GM21825 (cell line): ENCODE results near the gene MMD2.
"Not testable (repeated sequence)": the region's sequence is repeated elsewhere in the genome, so short reads cannot be mapped to it uniquely, and the experiment has no call there.

Experiments
- ATAC-seq: cut with Tn5 transposase; IDR thresholded peaks from one replicate; pipeline ENCODE4 v1.9.1; 2021; ENCODE audit warnings: mild to moderate bottlenecking, moderate library complexity; ENCODE audit not compliant: unreplicated experiment

The MMD2 gene

GRCh38 chr7:4958477-4959301 lies at the start of gene MMD2:
TSS of gene MMD2 (minus strand) at chr7:4959187. CDS start at chr7:4959017, 170 bp downstream.
- no peak for ATAC-seq

- ATAC-seq: no peak
These were observed 46.1 kb upstream of the MMD2 start for GRCh38 chr7:5005066-5005465.

- ATAC-seq: no peak
These were observed 42.9 kb upstream of the MMD2 start for GRCh38 chr7:5001911-5002310.

- no peak for ATAC-seq
These were observed 42.0 kb upstream of the MMD2 start for GRCh38 chr7:5001003-5001402.

- no peak for ATAC-seq
These were observed 40.5 kb upstream of the MMD2 start for GRCh38 chr7:4999369-4999950.

GRCh38 chr7:4998910-4999309 lies 39.9 kb upstream of the MMD2 start:
- ATAC-seq: no peak

GRCh38 chr7:4998244-4998643 lies 39.3 kb upstream of the MMD2 start:
- ATAC-seq: no peak

GRCh38 chr7:4996696-4997222 lies 37.8 kb upstream of the MMD2 start:
- ATAC-seq: no peak

- ATAC-seq: no peak
These were observed 36.5 kb upstream of the MMD2 start for GRCh38 chr7:4995429-4995969.

- ATAC-seq: no peak
These were observed 34.5 kb upstream of the MMD2 start for GRCh38 chr7:4993471-4993870.

GRCh38 chr7:4982741-4983140 lies 23.8 kb upstream of the MMD2 start:
- ATAC-seq: peak; percentile 79

- ATAC-seq: not testable (repeated sequence)
These were observed 22.4 kb upstream of the MMD2 start for GRCh38 chr7:4981295-4981890.

GRCh38 chr7:4975626-4976025 lies 16.6 kb upstream of the MMD2 start:
- ATAC-seq: not testable (repeated sequence)

- peak; percentile 94 for ATAC-seq
These were observed 14.8 kb upstream of the MMD2 start for GRCh38 chr7:4973728-4974198.

- ATAC-seq: not testable (repeated sequence)
These were observed 13.5 kb upstream of the MMD2 start for GRCh38 chr7:4972446-4972845.

- ATAC-seq: no peak
These were observed 6.5 kb upstream of the MMD2 start for GRCh38 chr7:4965295-4966022.

GRCh38 chr7:4964506-4964905 lies 5.5 kb upstream of the MMD2 start:
- ATAC-seq: no peak

- no peak for ATAC-seq
These were observed 4.1 kb upstream of the MMD2 start for GRCh38 chr7:4962872-4963775.

- ATAC-seq: no peak
These were observed 1.4 kb upstream of the MMD2 start for GRCh38 chr7:4960363-4960762.

GRCh38 chr7:4959893-4960292 lies 906 bp upstream of the MMD2 start:
- ATAC-seq: no peak
